Kidney epithelial cell (primary cell): ENCODE data around the gene MMEL1. TPM values are rescaled to one million over a fixed set of nuclear protein-coding genes. Genes with fewer than 3 reads are reported as not detected.

Experiments
- DNase-seq: peaks from one replicate; pipeline ENCODE4 v3.0.0-alpha.2; 2010; ENCODE audit warnings: low read depth
- H3K27me3 ChIP-seq: 2 replicates; pipeline ENCODE4 v1.6.0; 2011; ENCODE audit warnings: low read length; ENCODE audit not compliant: control insufficient read depth, insufficient read depth
- H3K36me3 ChIP-seq: 2 replicates; pipeline ENCODE4 v1.5.1; 2011; ENCODE audit warnings: low read length; ENCODE audit not compliant: control insufficient read depth, insufficient read depth
- H3K4me3 ChIP-seq: 2 replicates; pipeline ENCODE4 v1.5.1; 2011; ENCODE audit warnings: low read depth, mild to moderate bottlenecking, control low read depth, low read length
- CTCF ChIP-seq: IDR thresholded peaks from 2 replicates; pipeline ENCODE4 v1.5.1; 2011; ENCODE audit warnings: mild to moderate bottlenecking, moderate library complexity, low read length, control low read depth, inconsistent platforms; ENCODE audit not compliant: insufficient read depth, poor library complexity, severe bottlenecking
- total RNA-seq: library from RNA; depleted of rRNA; stranded (reverse); fragments of >200 nt; gene quantifications from 2 replicates; pipeline ENCODE4 v1.2.3, GENCODE V29; 2015

Gene MMEL1
- total RNA-seq, 1 donor from 2014 or later = not detected

GRCh38 chr1:2604156-2604843 is 28.5 kb downstream of the MMEL1 start:
- no peak for DNase-seq
- H3K27me3 ChIP-seq = peaks cover 8% of the 10 kb centered on the region
- no peaks in the 10 kb centered on the region for H3K36me3 ChIP-seq
- no peak overlapping the region for H3K4me3 ChIP-seq
- TF ChIP-seq CTCF = no peak

GRCh38 chr1:2603521-2604155 is 29.2 kb downstream of the MMEL1 start:
- Histone ChIP-seq H3K4me3 (no peak overlapping the region), H3K36me3 (no peaks in the 10 kb centered on the region), H3K27me3 (peaks cover 5% of the 10 kb centered on the region)
- DNase-seq = no peak
- TF ChIP-seq CTCF = no peak

DNA sequence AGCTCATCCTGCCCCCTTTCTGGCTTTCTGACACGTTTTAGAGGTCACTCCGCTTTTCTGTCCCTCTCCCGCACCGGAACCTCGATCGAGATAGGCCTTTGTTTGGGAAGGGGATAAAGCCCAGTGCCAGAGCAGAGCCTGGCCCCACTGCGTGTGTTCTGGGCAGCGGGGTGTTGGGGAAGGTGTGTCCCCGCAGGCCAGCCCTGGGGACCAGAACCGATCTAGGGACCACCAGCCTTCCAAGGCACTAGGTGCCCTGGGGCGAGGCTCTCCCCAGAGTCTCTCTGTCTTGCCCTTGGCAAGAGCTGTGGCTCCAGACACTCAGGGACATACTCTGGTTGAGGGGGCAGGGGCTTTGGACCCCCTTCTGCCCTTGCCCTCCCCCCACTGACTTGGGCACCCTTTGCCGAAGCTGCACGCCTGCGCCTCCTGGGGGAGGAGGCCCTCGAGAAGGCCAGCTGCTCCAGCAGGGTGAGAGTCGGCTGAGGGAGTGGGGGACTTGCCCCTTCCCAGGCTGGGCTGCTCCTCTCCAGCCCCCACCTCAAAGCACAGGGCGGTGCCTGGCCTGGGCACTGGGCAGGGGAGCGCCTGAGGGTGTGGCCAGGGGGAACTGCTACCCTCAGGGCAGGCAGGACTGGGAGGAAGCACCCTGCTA is 29.8 kb downstream of the MMEL1 start:
- no peak for TF ChIP-seq CTCF
- H3K36me3 ChIP-seq = no peaks in the 10 kb centered on the region
- no peak for DNase-seq
- peaks cover 6% of the 10 kb centered on the region for H3K27me3 ChIP-seq
- H3K4me3 ChIP-seq = no peak overlapping the region

- Histone ChIP-seq H3K27me3 (peaks cover 10% of the 10 kb centered on the region), H3K4me3 (no peak overlapping the region), H3K36me3 (no peaks in the 10 kb centered on the region)
- no peak for TF ChIP-seq CTCF
- no peak for DNase-seq
Measured at GRCh38 chr1:2602311-2602835, 30.4 kb downstream of the MMEL1 start.

- Histone ChIP-seq H3K27me3 (peaks cover 14% of the 10 kb centered on the region), H3K4me3 (no peak overlapping the region), H3K36me3 (no peaks in the 10 kb centered on the region)
- DNase-seq = no peak
- no peak for TF ChIP-seq CTCF
Measured at GRCh38 chr1:2601721-2602303, 31.0 kb downstream of the MMEL1 start.
